AG04450 (cell line): Measurements from ENCODE around the gene RARS2. TPM values are rescaled to one million over a fixed set of nuclear protein-coding genes. Genes with fewer than 3 reads are reported as not detected.

Source experiments
- CTCF ChIA-PET: fragments of 300-600, 350-600 bp; formaldehyde crosslinking; extraction: SDS; loops from one replicate; lab custom pipeline; 2022; ENCODE audit warnings: antibody characterized with exemption, inconsistent platforms; lab: Charles Lee
- POLR2A ChIA-PET: fragments of 350-600 bp; formaldehyde crosslinking; extraction: SDS; loops from one replicate; lab custom pipeline; 2021; ENCODE audit warnings: antibody characterized with exemption, inconsistent platforms; lab: Yijun Ruan, JAX
- DNase-seq: peaks from one replicate; pipeline ENCODE4 v3.0.0-alpha.2; 2011; ENCODE audit warnings: low read depth, low spot score
- H3K27ac ChIP-seq: one replicate; pipeline ENCODE4 v1.5.1; 2012; ENCODE audit warnings: low read depth, low read length, control low read depth
- H3K27me3 ChIP-seq: one replicate; pipeline ENCODE4 v1.6.0; 2012; ENCODE audit warnings: low read length; ENCODE audit not compliant: control insufficient read depth, insufficient read depth
- H3K4me3 ChIP-seq: 2 replicates; pipeline ENCODE4 v1.5.1; 2011; ENCODE audit warnings: mild to moderate bottlenecking, low read depth, low read length, control low read depth
- H3K9me3 ChIP-seq: 2 replicates; pipeline ENCODE4 v1.5.1; 2012; ENCODE audit warnings: low read length; ENCODE audit not compliant: control insufficient read depth, insufficient read depth
- polyA plus RNA-seq: library from polyadenylated mRNA; depleted of rRNA; stranded (reverse); fragments of >200 nt; gene quantifications from 2 replicates; pipeline ENCODE4 v1.2.3, GENCODE V29; 2011
- TF ChIP-seq, protein P1 (sequence below): IDR thresholded peaks from 2 replicates; pipeline ENCODE4 v1.5.1; 2011; ENCODE audit warnings: low read depth, low read length, control low read depth, inconsistent platforms

Gene RARS2
- polyA plus RNA-seq, 1 experiment = 28.1 TPM

DNA sequence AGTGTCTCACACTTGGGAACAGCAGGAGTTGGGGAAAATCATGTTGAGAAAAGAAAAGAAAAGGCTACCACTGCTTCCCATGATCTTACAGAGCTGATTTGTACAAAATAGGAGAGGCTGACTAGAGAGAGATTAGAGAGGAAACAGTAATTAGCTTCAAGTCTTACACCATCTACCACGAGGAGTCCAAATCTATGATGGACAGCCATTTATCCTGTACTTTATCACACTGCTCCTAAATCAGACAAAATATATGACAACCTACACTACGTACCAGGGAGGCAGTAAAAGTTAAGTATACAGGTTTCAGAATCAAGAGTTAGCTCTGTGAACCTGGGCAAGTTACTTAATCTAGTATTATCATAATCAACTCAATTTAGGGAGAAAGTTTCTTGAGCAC is 38.0 kb downstream of the RARS2 start:
- POLR2A ChIA-PET = no interaction called here
- TF ChIP-seq, protein P1, sequence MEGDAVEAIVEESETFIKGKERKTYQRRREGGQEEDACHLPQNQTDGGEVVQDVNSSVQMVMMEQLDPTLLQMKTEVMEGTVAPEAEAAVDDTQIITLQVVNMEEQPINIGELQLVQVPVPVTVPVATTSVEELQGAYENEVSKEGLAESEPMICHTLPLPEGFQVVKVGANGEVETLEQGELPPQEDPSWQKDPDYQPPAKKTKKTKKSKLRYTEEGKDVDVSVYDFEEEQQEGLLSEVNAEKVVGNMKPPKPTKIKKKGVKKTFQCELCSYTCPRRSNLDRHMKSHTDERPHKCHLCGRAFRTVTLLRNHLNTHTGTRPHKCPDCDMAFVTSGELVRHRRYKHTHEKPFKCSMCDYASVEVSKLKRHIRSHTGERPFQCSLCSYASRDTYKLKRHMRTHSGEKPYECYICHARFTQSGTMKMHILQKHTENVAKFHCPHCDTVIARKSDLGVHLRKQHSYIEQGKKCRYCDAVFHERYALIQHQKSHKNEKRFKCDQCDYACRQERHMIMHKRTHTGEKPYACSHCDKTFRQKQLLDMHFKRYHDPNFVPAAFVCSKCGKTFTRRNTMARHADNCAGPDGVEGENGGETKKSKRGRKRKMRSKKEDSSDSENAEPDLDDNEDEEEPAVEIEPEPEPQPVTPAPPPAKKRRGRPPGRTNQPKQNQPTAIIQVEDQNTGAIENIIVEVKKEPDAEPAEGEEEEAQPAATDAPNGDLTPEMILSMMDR = no peak
- no peaks in the 10 kb centered on the region for H3K9me3 ChIP-seq
- H3K4me3 ChIP-seq = no peak overlapping the region
- DNase-seq = no peak
- CTCF ChIA-PET = interaction anchor here (0.6 kb wide), 1 partner anchor 1330 kb away, joined by 3 read pairs; no protein-coding TSS in a partner anchor
- H3K27me3 ChIP-seq = no peaks in the 10 kb centered on the region
- no peak overlapping the region for H3K27ac ChIP-seq

DNA sequence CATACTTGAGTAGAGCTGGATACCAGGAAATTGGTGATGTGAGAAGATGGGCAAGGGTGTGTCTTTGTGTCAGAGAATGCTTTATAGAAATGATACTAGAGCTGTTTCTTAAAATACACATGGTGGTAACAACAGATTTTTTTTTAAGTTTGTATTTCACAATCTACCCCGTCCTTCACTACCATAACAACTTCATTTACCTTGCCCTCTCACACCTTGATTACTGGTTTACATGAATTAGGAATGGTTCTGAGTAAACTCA is 45.4 kb downstream of the RARS2 start:
- TF ChIP-seq, protein P1 = no peak
- DNase-seq = no peak
- Histone ChIP-seq H3K4me3 (no peak overlapping the region), H3K27me3 (no peaks in the 10 kb centered on the region), H3K27ac (no peak overlapping the region), H3K9me3 (no peaks in the 10 kb centered on the region)
- ChIA-PET POLR2A (no interaction called here), CTCF (no interaction called here)

DNA sequence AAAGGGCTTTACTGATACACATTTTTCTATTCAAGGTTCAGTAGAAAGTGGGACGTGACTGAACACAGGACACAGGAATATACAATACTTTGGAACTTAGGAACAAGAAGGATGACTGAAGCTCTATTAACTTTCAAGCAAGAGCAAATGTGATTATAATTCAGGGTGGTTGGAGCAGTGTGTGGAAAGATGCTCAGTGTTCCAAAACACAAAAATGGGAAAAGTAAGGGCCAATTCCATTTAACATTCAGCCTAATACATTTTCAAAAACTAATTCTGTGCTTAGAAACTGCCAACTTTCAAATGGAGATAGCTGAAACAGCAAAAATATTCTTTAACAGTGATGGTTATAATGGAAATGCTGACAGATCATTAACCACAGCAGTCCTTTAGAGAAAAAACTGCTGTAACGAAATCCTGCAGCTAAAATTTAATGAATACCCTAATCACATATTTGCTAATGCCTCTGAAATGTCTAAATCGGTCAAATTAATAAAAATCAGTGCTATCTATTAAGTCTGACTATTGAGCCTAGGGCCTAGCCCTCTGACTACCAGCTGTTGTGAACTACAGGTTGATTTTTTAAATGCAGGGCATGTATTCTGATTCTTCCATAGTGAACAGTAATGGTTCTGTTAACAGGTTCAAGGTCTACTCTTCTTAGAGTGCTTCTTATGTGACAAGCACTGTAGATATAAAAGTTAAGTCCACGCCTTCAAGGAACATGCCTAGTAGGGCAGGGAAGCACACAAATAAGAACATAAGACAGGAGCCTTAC is 45.9 kb downstream of the RARS2 start:
- TF ChIP-seq, protein P1 = no peak
- ChIA-PET POLR2A (interaction anchor here (0.5 kb wide), 1 partner anchor 21 kb away, joined by 7 read pairs; no protein-coding TSS in a partner anchor), CTCF (no interaction called here)
- Histone ChIP-seq H3K27ac (no peak overlapping the region), H3K9me3 (no peaks in the 10 kb centered on the region), H3K4me3 (no peak overlapping the region), H3K27me3 (no peaks in the 10 kb centered on the region)
- no peak for DNase-seq

DNA sequence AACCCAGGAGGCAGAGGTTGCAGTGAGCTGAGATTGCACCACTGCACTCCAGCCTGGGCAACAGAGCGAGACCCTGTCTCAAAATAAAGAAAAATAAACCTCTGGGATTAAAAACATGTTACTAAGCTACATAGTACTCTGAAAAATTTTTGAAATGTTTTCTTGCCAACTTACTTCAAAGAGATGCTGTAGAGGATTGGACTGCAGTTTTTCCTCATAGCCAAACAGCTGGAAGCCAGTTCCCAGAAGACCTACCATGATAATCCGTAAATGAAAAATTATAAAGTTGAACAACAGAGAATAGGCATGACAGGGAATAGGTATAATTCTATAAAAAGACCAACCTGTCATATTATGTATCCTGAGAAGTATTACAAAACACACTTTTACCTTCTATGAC is 48.0 kb downstream of the RARS2 start:
- POLR2A ChIA-PET = no interaction called here
- H3K9me3 ChIP-seq = no peaks in the 10 kb centered on the region
- no peak overlapping the region for H3K27ac ChIP-seq
- no peaks in the 10 kb centered on the region for H3K27me3 ChIP-seq
- no peak for DNase-seq
- TF ChIP-seq, protein P1 = no peak
- CTCF ChIA-PET = no interaction called here
- no peak overlapping the region for H3K4me3 ChIP-seq

DNA sequence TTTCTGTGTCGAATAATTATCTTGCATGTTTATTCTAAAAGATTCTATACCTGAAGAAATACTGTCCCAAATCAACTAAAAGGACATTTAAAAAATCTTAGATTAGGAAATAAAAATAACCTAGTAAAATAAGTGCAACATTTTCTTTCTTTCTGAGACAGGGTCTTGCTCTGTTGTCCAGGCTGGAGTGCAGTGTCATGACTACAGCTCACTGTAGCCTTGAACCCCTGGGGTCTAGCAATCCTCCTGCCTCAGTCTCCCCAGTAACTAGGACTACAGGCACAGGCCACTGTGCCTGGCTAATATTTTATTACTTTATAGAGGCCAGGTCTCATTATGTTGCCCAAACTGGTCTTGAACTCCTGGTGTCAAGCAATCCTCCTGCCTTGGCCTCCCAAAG is 48.7 kb downstream of the RARS2 start:
- TF ChIP-seq, protein P1 = no peak
- H3K27me3 ChIP-seq = no peaks in the 10 kb centered on the region
- ChIA-PET CTCF (no interaction called here), POLR2A (no interaction called here)
- no peak overlapping the region for H3K27ac ChIP-seq
- DNase-seq = no peak
- H3K9me3 ChIP-seq = no peaks in the 10 kb centered on the region
- no peak overlapping the region for H3K4me3 ChIP-seq
